IMR-90 (cell line): ENCODE data around the gene EML1. TPM values are rescaled to one million over a fixed set of nuclear protein-coding genes. Genes with fewer than 3 reads are reported as not detected.
A peak's percentile ranks its signal among the peaks of the same experiment; 100 is the strongest.

Experiments
- ATAC-seq: fragments of 200-7000 bp; cut with Tn5 transposase; 2 replicates; pipeline ENCODE4 v1.9.1; 2020; ENCODE audit warnings: low read depth, mild to moderate bottlenecking, moderate library complexity
- BruUV-seq: library from RNA; stranded (reverse); fragments of 400-500 nt; replicated peaks from 2 replicates; lab custom pipeline; 2021; lab: Mats Ljungman, UMichigan
- CTCF ChIA-PET: fragments of 300-600 bp; formaldehyde crosslinking; extraction: SDS; loops from one replicate; lab custom pipeline; 2021; ENCODE audit warnings: antibody characterized with exemption; lab: Yijun Ruan, JAX
- POLR2A ChIA-PET: fragments of 300-600 bp; sonication (Branson Sonifier 250); formaldehyde crosslinking; loops from one replicate; lab custom pipeline; 2022; ENCODE audit warnings: antibody characterized with exemption; ENCODE audit not compliant: unreplicated experiment; lab: Charles Lee
- DNase-seq: peaks from one replicate; pipeline ENCODE4 v3.0.0; 2013
- H2AFZ ChIP-seq: replicated peaks from 2 replicates; pipeline ENCODE3; 2013; ENCODE audit warnings: low read length, mild to moderate bottlenecking; ENCODE audit not compliant: poor library complexity
- H2AK5ac ChIP-seq: 2 replicates; pipeline ENCODE4 v1.6.1; 2013; ENCODE audit warnings: low read depth, low read length, inconsistent platforms
- H2AK9ac ChIP-seq: replicated peaks from 2 replicates; pipeline ENCODE3; 2013; ENCODE audit warnings: mild to moderate bottlenecking, low read depth, low read length, moderate library complexity; ENCODE audit not compliant: poor library complexity
- H2BK120ac ChIP-seq: 2 replicates; pipeline ENCODE4 v1.6.1; 2013; ENCODE audit warnings: low read depth, low read length, inconsistent platforms
- H2BK15ac ChIP-seq: 3 replicates; pipeline ENCODE4 v1.6.1; 2013; ENCODE audit warnings: low read depth, low read length, inconsistent platforms
- H2BK20ac ChIP-seq: 2 replicates; pipeline ENCODE4 v1.6.1; 2013; ENCODE audit warnings: low read depth, mild to moderate bottlenecking, inconsistent platforms, low read length, moderate library complexity
- H2BK5ac ChIP-seq: 2 replicates; pipeline ENCODE4 v1.6.1; 2013; ENCODE audit warnings: mild to moderate bottlenecking, low read depth, low read length, inconsistent platforms; ENCODE audit not compliant: poor library complexity, severe bottlenecking
- H3K14ac ChIP-seq: replicated peaks from 2 replicates; pipeline ENCODE4 v1.6.1; 2013; ENCODE audit warnings: low read depth, low read length, inconsistent platforms
- H3K18ac ChIP-seq: 2 replicates; pipeline ENCODE4 v1.6.1; 2013; ENCODE audit warnings: low read depth, low read length, control low read depth
- H3K23ac ChIP-seq: 2 replicates; pipeline ENCODE4 v1.6.1; 2013; ENCODE audit warnings: low read depth, low read length, inconsistent platforms
- H3K27ac ChIP-seq: 2 replicates; pipeline ENCODE4 v1.5.1; 2013; ENCODE audit warnings: mild to moderate bottlenecking, control low read depth, low read length; ENCODE audit not compliant: insufficient read depth
- H3K27me3 ChIP-seq: 2 replicates; pipeline ENCODE4 v1.6.1; 2013; ENCODE audit warnings: low read length; ENCODE audit not compliant: control insufficient read depth, insufficient read depth
- H3K36me3 ChIP-seq: 2 replicates; pipeline ENCODE4 v1.6.1; 2013; ENCODE audit warnings: low read length, mixed read lengths; ENCODE audit not compliant: control insufficient read depth, insufficient read depth
- H3K4ac ChIP-seq: 2 replicates; pipeline ENCODE4 v1.6.1; 2013; ENCODE audit warnings: low read depth, low read length, inconsistent platforms
- H3K4me1 ChIP-seq: 2 replicates; pipeline ENCODE4 v1.6.1; 2013; ENCODE audit warnings: low read length, mixed read lengths; ENCODE audit not compliant: control insufficient read depth, insufficient read depth
- H3K4me2 ChIP-seq: 2 replicates; pipeline ENCODE4 v1.6.1; 2013; ENCODE audit warnings: low read depth, mild to moderate bottlenecking, control low read depth, low read length, moderate library complexity
- H3K4me3 ChIP-seq: 2 replicates; pipeline ENCODE4 v1.5.1; 2013; ENCODE audit warnings: low read depth, mild to moderate bottlenecking, control low read depth, low read length, moderate library complexity; ENCODE audit not compliant: insufficient read depth
- H3K56ac ChIP-seq: 2 replicates; pipeline ENCODE4 v1.6.1; 2013; ENCODE audit warnings: low read length, inconsistent platforms; ENCODE audit not compliant: insufficient read depth; ENCODE audit errors: extremely low read depth
- H3K79me1 ChIP-seq, 2 experiments: 2 replicates each; pipeline ENCODE4 v1.6.1; 2013; ENCODE audit warnings: low read length in 2 of 2, inconsistent platforms in 1 of 2, low read depth in 1 of 2
- H3K9ac ChIP-seq: 2 replicates; pipeline ENCODE4 v1.6.1; 2013; ENCODE audit warnings: low read depth, low read length, control low read depth
- H3K9me1 ChIP-seq: 2 replicates; pipeline ENCODE4 v1.6.1; 2013; ENCODE audit warnings: low read length, inconsistent platforms; ENCODE audit not compliant: insufficient read depth
- H3K9me3 ChIP-seq: 2 replicates; pipeline ENCODE4 v1.6.1; 2013; ENCODE audit warnings: low read length; ENCODE audit not compliant: control insufficient read depth, insufficient read depth
- H4K20me1 ChIP-seq: 2 replicates; pipeline ENCODE4 v1.6.1; 2013; ENCODE audit warnings: low read length, inconsistent platforms; ENCODE audit not compliant: insufficient read depth
- H4K5ac ChIP-seq: 2 replicates; pipeline ENCODE4 v1.6.1; 2013; ENCODE audit warnings: mild to moderate bottlenecking, low read depth, low read length, control low read depth
- H4K8ac ChIP-seq, 2 experiments: 2 replicates each; pipeline ENCODE4 v1.6.1; 2013; ENCODE audit warnings: low read depth in 2 of 2, low read length in 2 of 2, control low read depth in 1 of 2, inconsistent platforms in 1 of 2
- H4K91ac ChIP-seq: 2 replicates; pipeline ENCODE4 v1.6.1; 2013; ENCODE audit warnings: low read depth, low read length, inconsistent platforms; ENCODE audit not compliant: insufficient read depth
- BHLHE40 ChIP-seq: fragments of 150-350 bp; IDR thresholded peaks from 2 replicates; pipeline ENCODE4 v1.6.1; 2016; ENCODE audit warnings: mild to moderate bottlenecking, low read depth, low read length
- CEBPB ChIP-seq: IDR thresholded peaks from 2 replicates; pipeline ENCODE4 v1.6.1; 2012; ENCODE audit warnings: low read depth, low read length, improper control_type of control experiment
- ELK1 ChIP-seq: fragments of 150-350 bp; IDR thresholded peaks from 2 replicates; pipeline ENCODE4 v1.6.1; 2016; ENCODE audit warnings: low read depth, mild to moderate bottlenecking, low read length, moderate library complexity, borderline replicate concordance
- MAFK ChIP-seq: IDR thresholded peaks from 2 replicates; pipeline ENCODE4 v1.6.1; 2012; ENCODE audit warnings: low read depth, low read length, improper control_type of control experiment
- MXI1 ChIP-seq: IDR thresholded peaks from 2 replicates; pipeline ENCODE4 v1.6.1; 2012; ENCODE audit warnings: low read depth, mild to moderate bottlenecking, low read length, moderate library complexity, borderline replicate concordance
- WGBS, 2 experiments: methylation state at CpG; one replicate each; pipeline versions ENCODE4 v1.1.5 to v1.1.7; 2013; ENCODE audit warnings: missing lambda C conversion rate in 2 of 2; ENCODE audit not compliant: insufficient read length in 1 of 2; ENCODE audit errors: extremely low coverage in 2 of 2; 5-methylcytosine and 5-hydroxymethylcytosine counted together
- dilution Hi-C: fragments of 300-500 bp; cut with HindIII; formaldehyde crosslinking; loops from one replicate; pipeline ENCODE4 v1.14.3; 2018; ENCODE audit warnings: low sequenced_read_pairs; ENCODE audit not compliant: unreplicated experiment
- in situ Hi-C: fragments of 300-500 bp; cut with MboI; formaldehyde crosslinking; loops from 3 replicates; pipeline ENCODE4 v1.14.3; 2019; ENCODE audit warnings: low sequenced_read_pairs, inconsistent platforms, mixed read lengths
- intact Hi-C: fragments of 100-400 bp; cut with micrococcal nuclease; formaldehyde crosslinking; loops from 2 replicates; pipeline ENCODE4 v1.10.0; 2022
- polyA plus RNA-seq, 3 experiments: library from polyadenylated mRNA; depleted of rRNA; stranded (reverse); fragments of >200 nt; gene quantifications; 2 replicates each; pipeline ENCODE4 v1.2.3, GENCODE V29; 2012; ENCODE audit warnings: low replicate concordance in 1 of 3
- total RNA-seq: library from RNA; depleted of rRNA; stranded (reverse); fragments of >200 nt; gene quantifications from 2 replicates; pipeline ENCODE4 v1.2.3, GENCODE V29; 2012

The EML1 gene
- total and polyA plus RNA-seq, 2 of the 4 experiments (the other 2 are of a cell fraction), result 14.0 to 42.3 TPM

GRCh38 chr14:99821519-99822508 is 28.6 kb downstream of the EML1 start:
- CTCF ChIA-PET, result interaction anchor here (1.1 to 1.4 kb wide), 2 partner anchors 10 to 69 kb away, joined by 3 read pairs; no protein-coding TSS in a partner anchor
- no peak overlapping the region for H2BK20ac ChIP-seq
- H2BK15ac ChIP-seq, result no peak overlapping the region
- in situ Hi-C loops (no loop called here), dilution Hi-C loops (no loop called here), intact Hi-C loops (no loop called here)
- H3K4me3 ChIP-seq, result no peak overlapping the region
- H3K23ac ChIP-seq, result no peak overlapping the region
- no peak overlapping the region for H2AK9ac ChIP-seq
- peaks cover 84% of the 10 kb centered on the region for H4K20me1 ChIP-seq
- no CpG with 5 or more reads among the region's 8 CpGs for WGBS, 2 experiments
- TF ChIP-seq BHLHE40 (peak; percentile 70; the same call in 1 of the 2 replicates), CEBPB (no peak), MXI1 (peak; percentile 57; the same call in 1 of the 2 replicates), MAFK (peak; percentile 40), ELK1 (no peak)
- no peak overlapping the region for H3K14ac ChIP-seq
- no peak overlapping the region for H2BK120ac ChIP-seq
- H2BK5ac ChIP-seq, result no peak overlapping the region
- ATAC-seq (peak; percentile 76), DNase-seq (peak; percentile 85)
- H3K27ac ChIP-seq, result no peak overlapping the region
- no peak overlapping the region for H4K91ac ChIP-seq
- no peak overlapping the region for H3K9ac ChIP-seq
- no peak overlapping the region for H4K8ac ChIP-seq
- peaks cover 5% of the 10 kb centered on the region for H3K27me3 ChIP-seq
- no peak overlapping the region for H4K5ac ChIP-seq
- no peaks in the 10 kb centered on the region for H3K9me3 ChIP-seq
- POLR2A ChIA-PET, result no interaction called here
- H2AFZ ChIP-seq, result no peak overlapping the region
- no peak overlapping the region for H3K18ac ChIP-seq
- H3K79me1 ChIP-seq, result peaks cover 29 to 65% of the 10 kb centered on the region in 2 experiments
- H3K4ac ChIP-seq, result no peak overlapping the region
- no peak overlapping the region for H3K56ac ChIP-seq
- no peak overlapping the region for H3K4me2 ChIP-seq
- no TSS peak for BruUV-seq
- peaks cover 5% of the 10 kb centered on the region; the same call in 1 of the 2 replicates for H3K36me3 ChIP-seq
- peaks cover 2% of the 10 kb centered on the region; the same call in 1 of the 2 replicates for H3K9me1 ChIP-seq
- H2AK5ac ChIP-seq, result no peak overlapping the region
- H3K4me1 ChIP-seq, result peaks cover 5% of the 10 kb centered on the region
